H9 (cell line): ENCODE measurements around the gene LSM2. TPM values are rescaled to one million over a fixed set of nuclear protein-coding genes. Genes with fewer than 3 reads are reported as not detected.

Source experiments
- DNase-seq: peaks from one replicate; pipeline ENCODE4 v3.0.0-alpha.2; 2017
- H2AFZ ChIP-seq: one replicate; pipeline ENCODE4 v1.6.1; 2013; ENCODE audit warnings: mild to moderate bottlenecking, low read length, control low read depth, moderate library complexity
- H2AK5ac ChIP-seq: 2 replicates; pipeline ENCODE4 v1.6.1; 2013; ENCODE audit warnings: low read length, control low read depth, mixed read lengths; ENCODE audit not compliant: insufficient read length
- H2BK120ac ChIP-seq: one replicate; pipeline ENCODE4 v1.6.1; 2013; ENCODE audit warnings: low read depth, mild to moderate bottlenecking, low read length, control low read depth, inconsistent platforms; ENCODE audit not compliant: poor library complexity, severe bottlenecking
- H2BK12ac ChIP-seq: 2 replicates; pipeline ENCODE4 v1.6.1; 2013; ENCODE audit warnings: low read length, control low read depth, mixed read lengths, low read depth; ENCODE audit not compliant: insufficient read length
- H2BK15ac ChIP-seq: 2 replicates; pipeline ENCODE4 v1.6.1; 2013; ENCODE audit warnings: low read depth, low read length, control low read depth
- H2BK20ac ChIP-seq: one replicate; pipeline ENCODE4 v1.6.1; 2013; ENCODE audit warnings: low read depth, mild to moderate bottlenecking, low read length, control low read depth, inconsistent platforms; ENCODE audit not compliant: poor library complexity, severe bottlenecking
- H2BK5ac ChIP-seq: 2 replicates; pipeline ENCODE4 v1.6.1; 2013; ENCODE audit warnings: low read length, control low read depth, mixed read lengths; ENCODE audit not compliant: insufficient read length
- H3K14ac ChIP-seq: 2 replicates; pipeline ENCODE4 v1.6.1; 2013; ENCODE audit warnings: low read length, control low read depth; ENCODE audit not compliant: insufficient read depth
- H3K18ac ChIP-seq: 2 replicates; pipeline ENCODE4 v1.6.1; 2013; ENCODE audit warnings: low read depth, mild to moderate bottlenecking, mixed read lengths, low read length, control low read depth; ENCODE audit not compliant: insufficient read length
- H3K23ac ChIP-seq: 2 replicates; pipeline ENCODE4 v1.6.1; 2013; ENCODE audit warnings: low read length, control low read depth, mixed read lengths, low read depth; ENCODE audit not compliant: insufficient read length
- H3K23me2 ChIP-seq: 2 replicates; pipeline ENCODE4 v1.6.1; 2013; ENCODE audit warnings: low read depth, mild to moderate bottlenecking, mixed read lengths, low read length, control low read depth; ENCODE audit not compliant: insufficient read length, poor library complexity, severe bottlenecking
- H3K27ac ChIP-seq: 2 replicates; pipeline ENCODE4 v1.5.1; 2013; ENCODE audit warnings: low read length, control low read depth, mixed read lengths, low read depth; ENCODE audit not compliant: insufficient read length
- H3K27me3 ChIP-seq: 2 replicates; pipeline ENCODE4 v1.6.1; 2013; ENCODE audit warnings: low read length, control low read depth, inconsistent platforms; ENCODE audit not compliant: insufficient read depth
- H3K4ac ChIP-seq: 2 replicates; pipeline ENCODE4 v1.6.1; 2013; ENCODE audit warnings: low read depth, mild to moderate bottlenecking, control low read depth, inconsistent platforms, low read length, moderate library complexity
- H3K4me1 ChIP-seq: 2 replicates; pipeline ENCODE4 v1.6.1; 2013; ENCODE audit warnings: low read length, control low read depth, inconsistent platforms; ENCODE audit not compliant: insufficient read depth
- H3K4me2 ChIP-seq: 2 replicates; pipeline ENCODE4 v1.6.1; 2013; ENCODE audit warnings: low read length, control low read depth, mixed read lengths; ENCODE audit not compliant: insufficient read length, insufficient read depth
- H3K56ac ChIP-seq: 2 replicates; pipeline ENCODE4 v1.6.1; 2013; ENCODE audit warnings: low read depth, mild to moderate bottlenecking, mixed read lengths, low read length, control low read depth; ENCODE audit not compliant: insufficient read length
- H3K79me1 ChIP-seq: 2 replicates; pipeline ENCODE4 v1.6.1; 2013; ENCODE audit warnings: low read depth, mild to moderate bottlenecking, moderate library complexity, low read length, control low read depth, inconsistent platforms; ENCODE audit not compliant: insufficient read depth, poor library complexity, severe bottlenecking
- H3K79me2 ChIP-seq: 2 replicates; pipeline ENCODE4 v1.6.1; 2013; ENCODE audit warnings: low read length, control low read depth, inconsistent platforms; ENCODE audit not compliant: insufficient read depth
- H3K9ac ChIP-seq: 2 replicates; pipeline ENCODE4 v1.6.1; 2013; ENCODE audit warnings: low read length, control low read depth, mixed read lengths; ENCODE audit not compliant: insufficient read length; ENCODE audit errors: extremely low read depth
- H3K9me3 ChIP-seq: one replicate; pipeline ENCODE4 v1.6.1; 2013; ENCODE audit warnings: low read depth, low read length, inconsistent platforms; ENCODE audit not compliant: control insufficient read depth
- H3T11ph ChIP-seq: one replicate; pipeline ENCODE4 v1.6.1; 2013; ENCODE audit warnings: mild to moderate bottlenecking, low read length, control low read depth, inconsistent platforms
- H4K20me1 ChIP-seq: one replicate; pipeline ENCODE4 v1.6.1; 2013; ENCODE audit not compliant: control insufficient read depth, insufficient read length, insufficient read depth
- H4K5ac ChIP-seq: 2 replicates; pipeline ENCODE4 v1.6.1; 2013; ENCODE audit warnings: low read depth, mild to moderate bottlenecking, mixed read lengths, low read length, control low read depth; ENCODE audit not compliant: insufficient read length
- H4K8ac ChIP-seq: replicated peaks from 2 replicates; pipeline ENCODE4 v1.6.1; 2013; ENCODE audit warnings: low read length, control low read depth, mixed read lengths, low read depth; ENCODE audit not compliant: insufficient read length
- H4K91ac ChIP-seq: 2 replicates; pipeline ENCODE4 v1.6.1; 2013; ENCODE audit warnings: low read depth, mild to moderate bottlenecking, moderate library complexity, mixed read lengths, low read length, control low read depth; ENCODE audit not compliant: insufficient read length
- H3K27ac Mint-ChIP-seq, 3 experiments: 2 replicates in 2 of 3; 3 replicates in 1 of 3; pipeline ENCODE4 v1.8.0; 2020 to 2021; ENCODE audit warnings: mixed read lengths in 3 of 3, mild to moderate bottlenecking in 1 of 3, moderate library complexity in 1 of 3
- H3K27me3 Mint-ChIP-seq: 2 replicates; pipeline ENCODE4 v1.8.0; 2021; ENCODE audit warnings: low read depth, mild to moderate bottlenecking, moderate library complexity, mixed read lengths
- H3K36me3 Mint-ChIP-seq, 3 experiments: 2 replicates in 2 of 3; 3 replicates in 1 of 3; pipeline ENCODE4 v1.8.0; 2020 to 2021; ENCODE audit warnings: low read depth in 3 of 3, mixed read lengths in 3 of 3; ENCODE audit not compliant: insufficient read depth in 1 of 3
- H3K4me1 Mint-ChIP-seq, 2 experiments: 2 replicates each; pipeline ENCODE4 v1.8.0; 2020; ENCODE audit warnings: mixed read lengths in 2 of 2
- H3K4me3 Mint-ChIP-seq, 2 experiments: 2 replicates in 1 of 2; 3 replicates in 1 of 2; pipeline ENCODE4 v1.8.0; 2020 to 2021; ENCODE audit warnings: mild to moderate bottlenecking in 2 of 2, mixed read lengths in 2 of 2, moderate library complexity in 1 of 2
- H3K9me3 Mint-ChIP-seq, 2 experiments: 2 replicates in 1 of 2; 3 replicates in 1 of 2; pipeline ENCODE4 v1.8.0; 2020; ENCODE audit warnings: mild to moderate bottlenecking in 2 of 2, mixed read lengths in 2 of 2, moderate library complexity in 1 of 2
- WGBS: extraction: QIAGEN DNeasy Blood & Tissue Kit; methylation state at CpG from one replicate; pipeline ENCODE4 v1.1.7; 2013; ENCODE audit warnings: missing lambda C conversion rate, low lambda C conversion rate, mixed read lengths; ENCODE audit not compliant: insufficient read length; ENCODE audit errors: extremely low coverage; 5-methylcytosine and 5-hydroxymethylcytosine counted together
- total RNA-seq: library from RNA; stranded (reverse); gene quantifications from 2 replicates; pipeline ENCODE4 v1.2.1, GENCODE V29; 2021
- TF ChIP-seq, protein P1 (sequence below): fragments of 200-600 bp; sonication (generic); conservative IDR thresholded peaks from 3 replicates; pipeline ENCODE4 v1.8.0; 2021; ENCODE audit warnings: antibody characterized with exemption, mild to moderate bottlenecking

Gene LSM2
- total RNA-seq, 1 experiment from 2014 or later, result 123 TPM

DNA sequence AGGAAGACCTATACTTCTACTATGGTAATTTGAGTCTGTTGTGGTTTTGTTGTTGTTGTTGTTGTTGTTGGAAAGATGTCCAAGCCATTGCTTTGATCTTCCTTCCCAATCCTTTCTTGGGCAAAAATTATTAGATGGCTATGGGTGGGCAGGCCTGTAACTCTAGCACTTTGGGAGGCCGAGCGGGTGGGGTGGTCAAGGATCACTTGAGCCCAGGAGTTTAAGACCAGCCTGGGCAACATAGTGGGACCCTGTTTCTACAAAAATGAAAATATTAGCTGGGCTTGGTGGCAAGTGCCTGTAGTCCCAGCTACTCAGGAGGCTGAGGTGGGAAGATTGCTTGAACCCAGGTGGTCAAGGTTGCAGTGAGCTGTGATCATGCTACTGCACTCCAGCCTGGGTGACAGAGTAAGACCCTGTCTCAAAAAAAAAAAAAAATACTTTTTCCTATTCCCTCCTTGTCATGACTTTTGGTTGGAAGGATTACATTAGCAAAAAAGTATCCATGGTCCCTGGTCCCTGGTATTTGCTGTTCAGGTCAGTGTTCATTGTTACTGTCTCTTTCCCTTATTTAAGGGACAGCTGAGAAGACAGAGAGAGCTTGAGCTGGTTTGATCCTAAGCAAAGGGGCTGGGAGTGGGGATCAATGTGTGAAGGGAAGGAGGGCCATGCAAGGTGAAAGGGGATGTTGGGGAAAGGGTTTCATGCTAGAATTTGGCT is 44.2 kb upstream of the LSM2 start:
- Histone ChIP-seq H3K4me1 (no peaks in the 10 kb centered on the region), H3K9me3 (no peaks in the 10 kb centered on the region), H2BK20ac (no peak overlapping the region), H3K27ac (no peak overlapping the region), H3K79me1 (no peaks in the 10 kb centered on the region), H3K4me2 (no peak overlapping the region), H3K79me2 (no peaks in the 10 kb centered on the region), H3K23me2 (no peaks in the 10 kb centered on the region), H3K23ac (no peak overlapping the region), H4K20me1 (no peaks in the 10 kb centered on the region), H2BK15ac (no peak overlapping the region), H3T11ph (no peak overlapping the region), H3K18ac (no peak overlapping the region), H3K27me3 (no peaks in the 10 kb centered on the region), H2BK120ac (no peak overlapping the region), H2BK12ac (no peak overlapping the region), H3K14ac (no peak overlapping the region), H2AK5ac (no peak overlapping the region), H4K5ac (no peak overlapping the region), H2BK5ac (no peak overlapping the region), H3K4ac (no peak overlapping the region), H3K9ac (no peak overlapping the region), H4K8ac (no peak overlapping the region), H4K91ac (no peak overlapping the region), H3K56ac (no peak overlapping the region), H2AFZ (no peak overlapping the region)
- Mint-ChIP-seq H3K4me3 (no peak overlapping the region), H3K4me1 (0 out of 4 replicates have a peak, but pooled peaks cover 0 to 2% of the 10 kb centered on the region in 2 experiments), H3K27ac (no peak overlapping the region), H3K27me3 (no peaks in the 10 kb centered on the region), H3K9me3 (peaks cover 11 to 12% of the 10 kb centered on the region in 2 experiments), H3K36me3 (peaks cover 10 to 12% (median 12%) of the 10 kb centered on the region in 3 experiments; a peak in 6 of 7 replicates)
- no peak for DNase-seq
- TF ChIP-seq, protein P1, sequence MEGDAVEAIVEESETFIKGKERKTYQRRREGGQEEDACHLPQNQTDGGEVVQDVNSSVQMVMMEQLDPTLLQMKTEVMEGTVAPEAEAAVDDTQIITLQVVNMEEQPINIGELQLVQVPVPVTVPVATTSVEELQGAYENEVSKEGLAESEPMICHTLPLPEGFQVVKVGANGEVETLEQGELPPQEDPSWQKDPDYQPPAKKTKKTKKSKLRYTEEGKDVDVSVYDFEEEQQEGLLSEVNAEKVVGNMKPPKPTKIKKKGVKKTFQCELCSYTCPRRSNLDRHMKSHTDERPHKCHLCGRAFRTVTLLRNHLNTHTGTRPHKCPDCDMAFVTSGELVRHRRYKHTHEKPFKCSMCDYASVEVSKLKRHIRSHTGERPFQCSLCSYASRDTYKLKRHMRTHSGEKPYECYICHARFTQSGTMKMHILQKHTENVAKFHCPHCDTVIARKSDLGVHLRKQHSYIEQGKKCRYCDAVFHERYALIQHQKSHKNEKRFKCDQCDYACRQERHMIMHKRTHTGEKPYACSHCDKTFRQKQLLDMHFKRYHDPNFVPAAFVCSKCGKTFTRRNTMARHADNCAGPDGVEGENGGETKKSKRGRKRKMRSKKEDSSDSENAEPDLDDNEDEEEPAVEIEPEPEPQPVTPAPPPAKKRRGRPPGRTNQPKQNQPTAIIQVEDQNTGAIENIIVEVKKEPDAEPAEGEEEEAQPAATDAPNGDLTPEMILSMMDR, result no peak
- no CpG with 5 or more reads among the region's 2 CpGs for WGBS
